ENCODE results near the gene MTG2. TPM values are rescaled to one million over a fixed set of nuclear protein-coding genes. Genes with fewer than 3 reads are reported as not detected.

MTG2 gene
- total and polyA plus RNA-seq, 10 of the 15 experiments (the other 5 are each of a cell fraction or from before 2014, with no cell fraction given): 6.2 to 52.4 (median 34.3) TPM

- TF ChIP-seq, protein P1, sequence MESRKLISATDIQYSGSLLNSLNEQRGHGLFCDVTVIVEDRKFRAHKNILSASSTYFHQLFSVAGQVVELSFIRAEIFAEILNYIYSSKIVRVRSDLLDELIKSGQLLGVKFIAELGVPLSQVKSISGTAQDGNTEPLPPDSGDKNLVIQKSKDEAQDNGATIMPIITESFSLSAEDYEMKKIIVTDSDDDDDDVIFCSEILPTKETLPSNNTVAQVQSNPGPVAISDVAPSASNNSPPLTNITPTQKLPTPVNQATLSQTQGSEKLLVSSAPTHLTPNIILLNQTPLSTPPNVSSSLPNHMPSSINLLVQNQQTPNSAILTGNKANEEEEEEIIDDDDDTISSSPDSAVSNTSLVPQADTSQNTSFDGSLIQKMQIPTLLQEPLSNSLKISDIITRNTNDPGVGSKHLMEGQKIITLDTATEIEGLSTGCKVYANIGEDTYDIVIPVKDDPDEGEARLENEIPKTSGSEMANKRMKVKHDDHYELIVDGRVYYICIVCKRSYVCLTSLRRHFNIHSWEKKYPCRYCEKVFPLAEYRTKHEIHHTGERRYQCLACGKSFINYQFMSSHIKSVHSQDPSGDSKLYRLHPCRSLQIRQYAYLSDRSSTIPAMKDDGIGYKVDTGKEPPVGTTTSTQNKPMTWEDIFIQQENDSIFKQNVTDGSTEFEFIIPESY (IDR thresholded peaks at IDR 0.05): no peak
- no peak for TF ChIP-seq BCL11A (IDR thresholded peaks at IDR 0.05; ENCODE audit: low read depth, low read length)
- TF ChIP-seq CBFB (IDR thresholded peaks at IDR 0.05; ENCODE audit: low read depth): 0 out of 2 replicates have a peak, but pooled peaks have one; percentile 48
- TF ChIP-seq NFYA (IDR thresholded peaks at IDR 0.05; ENCODE audit: borderline replicate concordance, low read depth, low read length): no peak
- TF ChIP-seq EZH2 (IDR thresholded peaks at IDR 0.05; ENCODE audit: borderline replicate concordance, control insufficient read depth, low read depth, low read length): no peak
- TF ChIP-seq EED (IDR thresholded peaks at IDR 0.05; ENCODE audit: low read depth): no peak
- TF ChIP-seq RUNX3 (IDR thresholded peaks at IDR 0.05; ENCODE audit: low read length): peak; percentile 74
- TF ChIP-seq, protein P2, sequence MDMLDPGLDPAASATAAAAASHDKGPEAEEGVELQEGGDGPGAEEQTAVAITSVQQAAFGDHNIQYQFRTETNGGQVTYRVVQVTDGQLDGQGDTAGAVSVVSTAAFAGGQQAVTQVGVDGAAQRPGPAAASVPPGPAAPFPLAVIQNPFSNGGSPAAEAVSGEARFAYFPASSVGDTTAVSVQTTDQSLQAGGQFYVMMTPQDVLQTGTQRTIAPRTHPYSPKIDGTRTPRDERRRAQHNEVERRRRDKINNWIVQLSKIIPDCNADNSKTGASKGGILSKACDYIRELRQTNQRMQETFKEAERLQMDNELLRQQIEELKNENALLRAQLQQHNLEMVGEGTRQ (IDR thresholded peaks at IDR 0.05; ENCODE audit: borderline replicate concordance, low read depth, low read length): no peak
- TF ChIP-seq SMARCA5 (IDR thresholded peaks at IDR 0.05): peak; percentile 49; the same call in 1 of the 2 replicates
- no peak for TF ChIP-seq STAT3 (IDR thresholded peaks at IDR 0.05; ENCODE audit: low read depth, low read length)
- no peak; the same call in 1 of the 2 replicates for TF ChIP-seq ESRRA (IDR thresholded peaks at IDR 0.05; ENCODE audit: low read length)
- no peak for TF ChIP-seq SREBF2 (IDR thresholded peaks at IDR 0.05; ENCODE audit: low read length)
- TF ChIP-seq, protein P3, sequence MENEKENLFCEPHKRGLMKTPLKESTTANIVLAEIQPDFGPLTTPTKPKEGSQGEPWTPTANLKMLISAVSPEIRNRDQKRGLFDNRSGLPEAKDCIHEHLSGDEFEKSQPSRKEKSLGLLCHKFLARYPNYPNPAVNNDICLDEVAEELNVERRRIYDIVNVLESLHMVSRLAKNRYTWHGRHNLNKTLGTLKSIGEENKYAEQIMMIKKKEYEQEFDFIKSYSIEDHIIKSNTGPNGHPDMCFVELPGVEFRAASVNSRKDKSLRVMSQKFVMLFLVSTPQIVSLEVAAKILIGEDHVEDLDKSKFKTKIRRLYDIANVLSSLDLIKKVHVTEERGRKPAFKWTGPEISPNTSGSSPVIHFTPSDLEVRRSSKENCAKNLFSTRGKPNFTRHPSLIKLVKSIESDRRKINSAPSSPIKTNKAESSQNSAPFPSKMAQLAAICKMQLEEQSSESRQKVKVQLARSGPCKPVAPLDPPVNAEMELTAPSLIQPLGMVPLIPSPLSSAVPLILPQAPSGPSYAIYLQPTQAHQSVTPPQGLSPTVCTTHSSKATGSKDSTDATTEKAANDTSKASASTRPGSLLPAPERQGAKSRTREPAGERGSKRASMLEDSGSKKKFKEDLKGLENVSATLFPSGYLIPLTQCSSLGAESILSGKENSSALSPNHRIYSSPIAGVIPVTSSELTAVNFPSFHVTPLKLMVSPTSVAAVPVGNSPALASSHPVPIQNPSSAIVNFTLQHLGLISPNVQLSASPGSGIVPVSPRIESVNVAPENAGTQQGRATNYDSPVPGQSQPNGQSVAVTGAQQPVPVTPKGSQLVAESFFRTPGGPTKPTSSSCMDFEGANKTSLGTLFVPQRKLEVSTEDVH (IDR thresholded peaks at IDR 0.05; ENCODE audit: low read depth, partially characterized antibody): peak; percentile 51
- TF ChIP-seq, protein P4, sequence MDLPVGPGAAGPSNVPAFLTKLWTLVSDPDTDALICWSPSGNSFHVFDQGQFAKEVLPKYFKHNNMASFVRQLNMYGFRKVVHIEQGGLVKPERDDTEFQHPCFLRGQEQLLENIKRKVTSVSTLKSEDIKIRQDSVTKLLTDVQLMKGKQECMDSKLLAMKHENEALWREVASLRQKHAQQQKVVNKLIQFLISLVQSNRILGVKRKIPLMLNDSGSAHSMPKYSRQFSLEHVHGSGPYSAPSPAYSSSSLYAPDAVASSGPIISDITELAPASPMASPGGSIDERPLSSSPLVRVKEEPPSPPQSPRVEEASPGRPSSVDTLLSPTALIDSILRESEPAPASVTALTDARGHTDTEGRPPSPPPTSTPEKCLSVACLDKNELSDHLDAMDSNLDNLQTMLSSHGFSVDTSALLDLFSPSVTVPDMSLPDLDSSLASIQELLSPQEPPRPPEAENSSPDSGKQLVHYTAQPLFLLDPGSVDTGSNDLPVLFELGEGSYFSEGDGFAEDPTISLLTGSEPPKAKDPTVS (IDR thresholded peaks at IDR 0.05; ENCODE audit: low read depth, low read length): no peak
- no peak for TF ChIP-seq RB1 (IDR thresholded peaks at IDR 0.05; ENCODE audit: borderline replicate concordance)
- no peak for TF ChIP-seq MYC (IDR thresholded peaks at IDR 0.05; ENCODE audit: insufficient read depth, insufficient read length, insufficient replicate concordance, low read length, severe bottlenecking)
- TF ChIP-seq, protein P5, sequence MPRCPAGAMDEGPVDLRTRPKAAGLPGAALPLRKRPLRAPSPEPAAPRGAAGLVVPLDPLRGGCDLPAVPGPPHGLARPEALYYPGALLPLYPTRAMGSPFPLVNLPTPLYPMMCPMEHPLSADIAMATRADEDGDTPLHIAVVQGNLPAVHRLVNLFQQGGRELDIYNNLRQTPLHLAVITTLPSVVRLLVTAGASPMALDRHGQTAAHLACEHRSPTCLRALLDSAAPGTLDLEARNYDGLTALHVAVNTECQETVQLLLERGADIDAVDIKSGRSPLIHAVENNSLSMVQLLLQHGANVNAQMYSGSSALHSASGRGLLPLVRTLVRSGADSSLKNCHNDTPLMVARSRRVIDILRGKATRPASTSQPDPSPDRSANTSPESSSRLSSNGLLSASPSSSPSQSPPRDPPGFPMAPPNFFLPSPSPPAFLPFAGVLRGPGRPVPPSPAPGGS (IDR thresholded peaks at IDR 0.05; ENCODE audit: borderline replicate concordance, insufficient read depth, low read depth, low read length, poor library complexity, severe bottlenecking): no peak
- TF ChIP-seq ZNF274 (IDR thresholded peaks at IDR 0.05; ENCODE audit: insufficient read depth, insufficient read length): no peak
- no peak for TF ChIP-seq SMC3 (IDR thresholded peaks at IDR 0.05; ENCODE audit: borderline replicate concordance, low read length)
Observed at GRCh38 chr20:62182469-62183425, at the start of gene MTG2 (continued).

Measured in GM12878 (cell line).